HepG2 (cell line): ENCODE data around the gene RAB22A. TPM values are rescaled to one million over a fixed set of nuclear protein-coding genes. Genes with fewer than 3 reads are reported as not detected.
A peak's percentile ranks its signal among the peaks of the same experiment; 100 is the strongest.

ENCODE experiments used
- AGO1 ChIP-seq: fragments of 200-400 bp; formaldehyde crosslinking; IDR thresholded peaks from 2 replicates; pipeline ENCODE4 v1.6.1; 2017; ENCODE audit warnings: mild to moderate bottlenecking, low read depth, low read length, moderate library complexity; ENCODE audit not compliant: poor library complexity, severe bottlenecking
- FOXM1 ChIP-seq: sonication (generic); formaldehyde crosslinking; IDR thresholded peaks from 2 replicates; pipeline ENCODE4 v1.5.0; 2020; ENCODE audit warnings: missing genetic modification reagents
- HMGXB4 ChIP-seq, 2 experiments: sonication (generic) in 1 of 2; formaldehyde crosslinking in 1 of 2; IDR thresholded peaks; 2 replicates each; pipeline versions ENCODE4 v1.4.0 to v1.6.1; 2018 to 2020; ENCODE audit warnings: missing genetic modification reagents in 2 of 2, borderline replicate concordance in 1 of 2, low read depth in 1 of 2, mild to moderate bottlenecking in 1 of 2, missing biosample characterization in 1 of 2
- NFRKB ChIP-seq: fragments of 450-650 bp; IDR thresholded peaks from 2 replicates; pipeline ENCODE4 v1.6.1; 2017
- ZKSCAN8 ChIP-seq: IDR thresholded peaks from 2 replicates; pipeline ENCODE4 v1.6.1; 2016; ENCODE audit warnings: borderline replicate concordance, missing genetic modification reagents, missing compliant biosample characterization
- ZNF18 ChIP-seq: sonication (generic); formaldehyde crosslinking; IDR thresholded peaks from 2 replicates; pipeline ENCODE4 v1.8.0; 2022; ENCODE audit warnings: mild to moderate bottlenecking, missing genetic modification reagents; ENCODE audit not compliant: insufficient replicate concordance
- ZNF318 ChIP-seq: sonication (generic); formaldehyde crosslinking; IDR thresholded peaks from 2 replicates; pipeline ENCODE4 v1.4.0; 2020; ENCODE audit warnings: mild to moderate bottlenecking, missing genetic modification reagents
- ZNF431 ChIP-seq: sonication (generic); formaldehyde crosslinking; IDR thresholded peaks from 2 replicates; pipeline ENCODE4 v1.9.0; 2022; ENCODE audit warnings: missing genetic modification reagents, low read depth, mild to moderate bottlenecking, borderline replicate concordance
- ZNF607 ChIP-seq: sonication (generic); formaldehyde crosslinking; IDR thresholded peaks from 2 replicates; pipeline ENCODE4 v1.5.1; 2020; ENCODE audit warnings: missing genetic modification reagents, mild to moderate bottlenecking, borderline replicate concordance
- ZNF710 ChIP-seq: sonication (generic); formaldehyde crosslinking; IDR thresholded peaks from 2 replicates; pipeline ENCODE4 v1.5.0; 2020; ENCODE audit warnings: mild to moderate bottlenecking, missing genetic modification reagents, borderline replicate concordance
- ZNF800 ChIP-seq: sonication (generic); formaldehyde crosslinking; IDR thresholded peaks from 2 replicates; pipeline ENCODE4 v1.4.0; 2020; ENCODE audit warnings: missing genetic modification reagents
- polyA plus RNA-seq, 8 experiments: library from polyadenylated mRNA; depleted of rRNA in 3 of 8; stranded (reverse) in 7 of 8; unstranded in 1 of 8; fragments of >200 nt; fragmentation: Illumina TruSeq in 4 of 8; extraction: Trizol in 4 of 8; gene quantifications; 2 replicates each; pipeline versions ENCODE4 v1.2.1 to v1.2.3, GENCODE V29; 2011 to 2016; ENCODE audit warnings: low read depth in 4 of 8, missing spikeins in 1 of 8, mixed read lengths in 1 of 8; ENCODE audit not compliant: insufficient read depth in 1 of 8
- total RNA-seq, 5 experiments: library from RNA; depleted of rRNA; stranded (reverse); fragments of >200 nt; fragmentation: Illumina TruSeq; extraction: Trizol; gene quantifications; 2 replicates each; pipeline ENCODE4 v1.2.3, GENCODE V29; 2016; ENCODE audit warnings: low read depth in 1 of 5

The RAB22A gene
- total and polyA plus RNA-seq, 2 of the 13 experiments (the other 11 are each of a cell fraction or from before 2014, with no cell fraction given) = 10.7 to 11.2 TPM

GRCh38 chr20:58389324-58389967 lies 79.9 kb downstream of the RAB22A start (continued):
- TF ChIP-seq ZNF318 (0 out of 2 replicates have a peak, but pooled peaks have one; percentile 46), AGO1 (peak; percentile 55), ZNF607 (CRISPR knock-in tag) (peak; percentile 56; the same call in 1 of the 2 replicates), ZNF431 (peak; percentile 88), ZNF800 (CRISPR knock-in tag) (no peak), ZNF18 (CRISPR knock-in tag) (peak; percentile 55), HMGXB4 (CRISPR knock-in tag; IDR thresholded peaks at IDR 0.05; ENCODE audit: borderline replicate concordance in 1 of 2, low read depth in 1 of 2) (peak in 1 of 2 experiments; percentile 81; a peak in 2 of 4 replicates), ZKSCAN8 (no peak), FOXM1 (CRISPR knock-in tag) (peak; percentile 72; the same call in 1 of the 2 replicates), ZNF710 (CRISPR knock-in tag) (0 out of 2 replicates have a peak, but pooled peaks have one; percentile 29), NFRKB (no peak)
